ENCODE measurements around the gene NSD1. TPM values are rescaled to one million over a fixed set of nuclear protein-coding genes. Genes with fewer than 3 reads are reported as not detected.

NSD1 gene
- polyA plus RNA-seq, 1 donor from 2014 or later: 12.8 TPM

DNA sequence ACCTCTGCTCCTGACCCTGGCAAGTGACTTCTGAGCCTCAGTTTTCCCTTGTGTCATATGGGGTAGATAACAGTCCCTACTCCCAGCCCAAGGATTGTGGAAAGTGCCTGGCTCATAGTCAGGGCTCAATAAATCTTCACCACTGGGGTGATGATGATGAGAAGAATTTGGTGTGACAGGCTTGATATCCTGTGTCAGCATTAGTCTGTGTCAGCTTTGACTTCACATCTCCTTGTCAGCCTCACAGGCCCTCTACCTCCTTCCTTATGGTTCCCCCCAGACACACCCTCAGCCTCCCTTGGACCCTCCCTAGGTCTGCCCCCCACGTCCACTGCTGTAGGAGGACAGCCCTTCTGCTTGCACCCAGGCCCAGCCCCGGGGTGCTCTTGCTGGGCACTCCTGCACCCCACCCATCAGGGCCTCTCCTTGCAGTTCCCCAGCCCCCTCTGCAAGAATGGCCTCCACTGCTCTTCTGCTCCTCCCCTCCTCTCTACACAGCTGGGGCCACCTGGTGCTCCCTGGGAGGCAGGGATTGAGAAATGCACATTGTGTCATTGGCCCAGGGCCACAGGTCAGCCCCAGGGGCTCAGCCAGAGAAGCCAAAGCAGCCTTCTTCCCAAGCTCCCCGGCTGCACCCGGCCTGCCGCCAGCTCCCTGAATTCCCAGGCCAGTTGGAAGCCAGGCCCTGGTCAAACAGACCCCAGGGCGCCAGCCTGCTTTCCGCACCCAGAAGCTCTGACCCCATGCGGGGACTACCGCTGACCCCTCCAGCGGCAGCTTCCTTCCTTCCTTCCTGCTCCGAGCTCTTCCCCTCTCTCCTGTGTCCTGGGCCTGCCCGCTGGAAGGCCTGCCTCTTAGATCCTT lies 39.1 kb upstream of the NSD1 start:
- no peak overlapping the region for H3K4me3 ChIP-seq (ENCODE audit: low read length)

DNA sequence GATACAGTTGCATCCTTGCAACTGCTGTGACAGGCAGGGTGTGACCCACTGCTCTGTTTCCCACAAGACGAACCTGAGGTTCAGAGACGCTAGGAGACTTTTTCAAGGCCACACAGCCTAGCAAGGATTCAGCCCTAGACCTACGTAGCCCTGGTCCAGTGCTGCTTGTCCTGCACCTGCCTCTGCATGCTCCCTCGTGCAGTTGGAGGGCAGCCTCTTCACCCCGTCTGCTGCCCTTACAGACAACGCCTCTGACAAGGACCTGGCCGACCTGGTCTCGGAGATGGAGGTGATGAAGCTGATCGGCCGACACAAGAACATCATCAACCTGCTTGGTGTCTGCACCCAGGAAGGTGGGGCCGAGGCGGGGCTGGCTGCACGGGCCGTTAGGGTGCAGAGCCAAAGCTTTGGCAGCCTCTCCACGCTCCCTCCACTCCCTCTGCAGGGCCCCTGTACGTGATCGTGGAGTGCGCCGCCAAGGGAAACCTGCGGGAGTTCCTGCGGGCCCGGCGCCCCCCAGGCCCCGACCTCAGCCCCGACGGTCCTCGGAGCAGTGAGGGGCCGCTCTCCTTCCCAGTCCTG lies 38.4 kb upstream of the NSD1 start:
- H4K20me1 ChIP-seq (ENCODE audit: insufficient read depth): no peaks in the 10 kb centered on the region
- H3K79me2 ChIP-seq (replicated peaks; ENCODE audit: insufficient read depth, low read length): no peaks in the 10 kb centered on the region
- no peaks in the 10 kb centered on the region for H3K9me3 ChIP-seq (ENCODE audit: low read length)
- no peak overlapping the region for H3K4me2 ChIP-seq (ENCODE audit: low read length)
- H3K9ac ChIP-seq (ENCODE audit: low read length): no peak overlapping the region
- no peak overlapping the region for H3K4me3 ChIP-seq (ENCODE audit: low read length)
- no peak overlapping the region for H2AFZ ChIP-seq (ENCODE audit: low read depth, low read length)
- no peaks in the 10 kb centered on the region for H3F3A ChIP-seq (ENCODE audit: insufficient read depth, low read length, poor library complexity, severe bottlenecking)
- H3K36me3 ChIP-seq (ENCODE audit: insufficient read depth, low read length): no peaks in the 10 kb centered on the region
- no peak for TF ChIP-seq EP300 (conservative IDR thresholded peaks at IDR 0.05; ENCODE audit: poor library complexity, severe bottlenecking)
- TF ChIP-seq, protein P1, sequence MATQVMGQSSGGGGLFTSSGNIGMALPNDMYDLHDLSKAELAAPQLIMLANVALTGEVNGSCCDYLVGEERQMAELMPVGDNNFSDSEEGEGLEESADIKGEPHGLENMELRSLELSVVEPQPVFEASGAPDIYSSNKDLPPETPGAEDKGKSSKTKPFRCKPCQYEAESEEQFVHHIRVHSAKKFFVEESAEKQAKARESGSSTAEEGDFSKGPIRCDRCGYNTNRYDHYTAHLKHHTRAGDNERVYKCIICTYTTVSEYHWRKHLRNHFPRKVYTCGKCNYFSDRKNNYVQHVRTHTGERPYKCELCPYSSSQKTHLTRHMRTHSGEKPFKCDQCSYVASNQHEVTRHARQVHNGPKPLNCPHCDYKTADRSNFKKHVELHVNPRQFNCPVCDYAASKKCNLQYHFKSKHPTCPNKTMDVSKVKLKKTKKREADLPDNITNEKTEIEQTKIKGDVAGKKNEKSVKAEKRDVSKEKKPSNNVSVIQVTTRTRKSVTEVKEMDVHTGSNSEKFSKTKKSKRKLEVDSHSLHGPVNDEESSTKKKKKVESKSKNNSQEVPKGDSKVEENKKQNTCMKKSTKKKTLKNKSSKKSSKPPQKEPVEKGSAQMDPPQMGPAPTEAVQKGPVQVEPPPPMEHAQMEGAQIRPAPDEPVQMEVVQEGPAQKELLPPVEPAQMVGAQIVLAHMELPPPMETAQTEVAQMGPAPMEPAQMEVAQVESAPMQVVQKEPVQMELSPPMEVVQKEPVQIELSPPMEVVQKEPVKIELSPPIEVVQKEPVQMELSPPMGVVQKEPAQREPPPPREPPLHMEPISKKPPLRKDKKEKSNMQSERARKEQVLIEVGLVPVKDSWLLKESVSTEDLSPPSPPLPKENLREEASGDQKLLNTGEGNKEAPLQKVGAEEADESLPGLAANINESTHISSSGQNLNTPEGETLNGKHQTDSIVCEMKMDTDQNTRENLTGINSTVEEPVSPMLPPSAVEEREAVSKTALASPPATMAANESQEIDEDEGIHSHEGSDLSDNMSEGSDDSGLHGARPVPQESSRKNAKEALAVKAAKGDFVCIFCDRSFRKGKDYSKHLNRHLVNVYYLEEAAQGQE (IDR thresholded peaks at IDR 0.05; ENCODE audit: borderline replicate concordance): no peak
- no peak for TF ChIP-seq EZH2 (IDR thresholded peaks at IDR 0.05; ENCODE audit: borderline replicate concordance, insufficient read depth, low read length, poor library complexity, severe bottlenecking)
- H3K27ac ChIP-seq (ENCODE audit: low read length): no peak overlapping the region
- H3K27me3 ChIP-seq (ENCODE audit: insufficient read depth, low read depth, low read length): no peaks in the 10 kb centered on the region
- H3K9me2 ChIP-seq (ENCODE audit: insufficient read depth, low read length): no peaks in the 10 kb centered on the region

More for the DNA sequence above, 39.1 kb upstream of the NSD1 start:
- no peak for TF ChIP-seq MXI1 (conservative IDR thresholded peaks at IDR 0.05; ENCODE audit: poor library complexity, severe bottlenecking)
- TF ChIP-seq, protein P1 (IDR thresholded peaks at IDR 0.05; ENCODE audit: borderline replicate concordance): no peak
- TF ChIP-seq POLR2AphosphoS5 (IDR thresholded peaks at IDR 0.05): no peak
- TF ChIP-seq TAF1 (IDR thresholded peaks at IDR 0.05; ENCODE audit: low read depth): no peak
- no peak for TF ChIP-seq RAD21 (conservative IDR thresholded peaks at IDR 0.05)
- TF ChIP-seq, protein P2, sequence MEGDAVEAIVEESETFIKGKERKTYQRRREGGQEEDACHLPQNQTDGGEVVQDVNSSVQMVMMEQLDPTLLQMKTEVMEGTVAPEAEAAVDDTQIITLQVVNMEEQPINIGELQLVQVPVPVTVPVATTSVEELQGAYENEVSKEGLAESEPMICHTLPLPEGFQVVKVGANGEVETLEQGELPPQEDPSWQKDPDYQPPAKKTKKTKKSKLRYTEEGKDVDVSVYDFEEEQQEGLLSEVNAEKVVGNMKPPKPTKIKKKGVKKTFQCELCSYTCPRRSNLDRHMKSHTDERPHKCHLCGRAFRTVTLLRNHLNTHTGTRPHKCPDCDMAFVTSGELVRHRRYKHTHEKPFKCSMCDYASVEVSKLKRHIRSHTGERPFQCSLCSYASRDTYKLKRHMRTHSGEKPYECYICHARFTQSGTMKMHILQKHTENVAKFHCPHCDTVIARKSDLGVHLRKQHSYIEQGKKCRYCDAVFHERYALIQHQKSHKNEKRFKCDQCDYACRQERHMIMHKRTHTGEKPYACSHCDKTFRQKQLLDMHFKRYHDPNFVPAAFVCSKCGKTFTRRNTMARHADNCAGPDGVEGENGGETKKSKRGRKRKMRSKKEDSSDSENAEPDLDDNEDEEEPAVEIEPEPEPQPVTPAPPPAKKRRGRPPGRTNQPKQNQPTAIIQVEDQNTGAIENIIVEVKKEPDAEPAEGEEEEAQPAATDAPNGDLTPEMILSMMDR (IDR thresholded peaks at IDR 0.05; ENCODE audit: poor library complexity, severe bottlenecking): no peak
- TF ChIP-seq SMC3 (conservative IDR thresholded peaks at IDR 0.05; ENCODE audit: poor library complexity): no peak
- TF ChIP-seq EZH2 (IDR thresholded peaks at IDR 0.05; ENCODE audit: borderline replicate concordance, insufficient read depth, low read length, poor library complexity, severe bottlenecking): no peak
- TF ChIP-seq EP300 (conservative IDR thresholded peaks at IDR 0.05; ENCODE audit: poor library complexity, severe bottlenecking): no peak
- Histone ChIP-seq H2AFZ (ENCODE audit: low read depth, low read length) (no peak overlapping the region), H3K9me3 (ENCODE audit: low read length) (no peaks in the 10 kb centered on the region), H4K20me1 (ENCODE audit: insufficient read depth) (no peaks in the 10 kb centered on the region), H3K36me3 (ENCODE audit: insufficient read depth, low read length) (no peaks in the 10 kb centered on the region), H3F3A (ENCODE audit: insufficient read depth, low read length, poor library complexity, severe bottlenecking) (no peaks in the 10 kb centered on the region), H3K4me2 (ENCODE audit: low read length) (no peak overlapping the region), H3K79me2 (replicated peaks; ENCODE audit: insufficient read depth, low read length) (no peaks in the 10 kb centered on the region), H3K27me3 (ENCODE audit: insufficient read depth, low read depth, low read length) (no peaks in the 10 kb centered on the region), H3K9ac (ENCODE audit: low read length) (no peak overlapping the region), H3K27ac (ENCODE audit: low read length) (no peak overlapping the region), H3K9me2 (ENCODE audit: insufficient read depth, low read length) (no peaks in the 10 kb centered on the region)

Measured in neural cell (in vitro differentiated cells).